ENCODE data around the gene ACTR3.

Gene ACTR3

DNA sequence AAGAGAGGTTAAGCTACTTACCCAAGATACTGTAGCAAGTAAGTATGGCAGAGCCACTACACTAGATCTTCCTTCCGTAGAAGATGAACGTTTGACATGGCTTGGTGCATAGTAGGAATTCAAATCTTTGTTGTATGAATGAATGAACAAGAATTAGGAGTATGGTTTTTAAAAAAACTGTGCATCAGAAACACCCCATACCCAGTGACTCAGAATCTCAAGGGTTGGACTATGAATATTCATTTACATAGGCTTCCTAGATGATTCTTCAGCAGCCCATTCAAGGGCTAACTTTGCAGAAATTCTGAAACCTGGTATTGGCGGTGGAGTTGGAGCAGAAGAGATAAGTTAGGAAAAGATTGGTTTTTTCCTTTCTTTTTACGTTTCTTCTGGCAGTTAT lies 5.4 kb downstream of the ACTR3 start:
- Mint-ChIP-seq H3K36me3 (ENCODE audit: low read depth) (peaks cover 15% of the 10 kb centered on the region), H3K27me3 (ENCODE audit: low read depth, poor library complexity) (no peaks in the 10 kb centered on the region), H3K9me3 (no peaks in the 10 kb centered on the region), H3K4me1 (peaks cover 67% of the 10 kb centered on the region), H3K27ac (no peak overlapping the region), H3K4me3 (no peak overlapping the region)
- DNase-seq = no peak
- TF ChIP-seq, protein P1, sequence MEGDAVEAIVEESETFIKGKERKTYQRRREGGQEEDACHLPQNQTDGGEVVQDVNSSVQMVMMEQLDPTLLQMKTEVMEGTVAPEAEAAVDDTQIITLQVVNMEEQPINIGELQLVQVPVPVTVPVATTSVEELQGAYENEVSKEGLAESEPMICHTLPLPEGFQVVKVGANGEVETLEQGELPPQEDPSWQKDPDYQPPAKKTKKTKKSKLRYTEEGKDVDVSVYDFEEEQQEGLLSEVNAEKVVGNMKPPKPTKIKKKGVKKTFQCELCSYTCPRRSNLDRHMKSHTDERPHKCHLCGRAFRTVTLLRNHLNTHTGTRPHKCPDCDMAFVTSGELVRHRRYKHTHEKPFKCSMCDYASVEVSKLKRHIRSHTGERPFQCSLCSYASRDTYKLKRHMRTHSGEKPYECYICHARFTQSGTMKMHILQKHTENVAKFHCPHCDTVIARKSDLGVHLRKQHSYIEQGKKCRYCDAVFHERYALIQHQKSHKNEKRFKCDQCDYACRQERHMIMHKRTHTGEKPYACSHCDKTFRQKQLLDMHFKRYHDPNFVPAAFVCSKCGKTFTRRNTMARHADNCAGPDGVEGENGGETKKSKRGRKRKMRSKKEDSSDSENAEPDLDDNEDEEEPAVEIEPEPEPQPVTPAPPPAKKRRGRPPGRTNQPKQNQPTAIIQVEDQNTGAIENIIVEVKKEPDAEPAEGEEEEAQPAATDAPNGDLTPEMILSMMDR (IDR thresholded peaks at IDR 0.05) = no peak

DNA sequence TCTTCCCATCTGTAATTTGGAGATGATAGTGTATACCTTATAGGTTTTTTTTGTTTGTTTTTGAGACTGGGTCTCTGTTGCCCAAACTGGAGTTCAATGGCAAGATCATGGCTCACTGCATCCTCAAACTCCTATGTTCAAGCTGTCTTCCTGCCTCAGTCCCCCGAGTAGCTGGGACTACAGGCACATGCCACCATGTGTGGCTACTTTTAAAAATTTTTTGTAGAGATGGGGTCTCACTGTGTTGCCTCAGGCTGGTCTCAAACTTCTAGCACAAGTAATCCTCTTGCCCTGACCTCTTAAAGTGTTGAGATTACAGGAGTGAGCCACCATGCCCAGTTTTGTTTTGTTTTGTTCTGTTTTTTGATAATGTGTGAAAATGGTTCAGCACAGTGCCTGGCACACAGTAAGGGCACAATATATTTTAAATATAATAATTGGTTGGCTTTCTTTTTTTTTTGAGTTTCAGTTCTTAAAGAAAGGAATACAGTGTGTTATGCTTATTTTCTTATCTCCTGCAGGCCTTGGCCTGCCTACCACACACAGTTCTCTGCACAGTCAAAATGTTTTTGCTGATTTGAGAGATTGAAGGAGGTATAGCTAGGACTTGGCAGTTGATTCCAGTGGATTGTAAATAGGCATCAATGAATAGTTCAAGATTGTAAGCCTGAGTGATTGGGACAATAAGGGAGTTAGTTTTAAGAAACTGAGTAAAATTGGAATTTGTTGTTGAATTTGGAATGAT lies 6.1 kb downstream of the ACTR3 start:
- TF ChIP-seq, protein P1 (IDR thresholded peaks at IDR 0.05) = no peak
- no peak for DNase-seq
- Mint-ChIP-seq H3K27me3 (ENCODE audit: low read depth, poor library complexity) (no peaks in the 10 kb centered on the region), H3K27ac (no peak overlapping the region), H3K4me1 (peaks cover 65% of the 10 kb centered on the region), H3K4me3 (no peak overlapping the region), H3K9me3 (no peaks in the 10 kb centered on the region), H3K36me3 (ENCODE audit: low read depth) (peaks cover 20% of the 10 kb centered on the region)

DNA sequence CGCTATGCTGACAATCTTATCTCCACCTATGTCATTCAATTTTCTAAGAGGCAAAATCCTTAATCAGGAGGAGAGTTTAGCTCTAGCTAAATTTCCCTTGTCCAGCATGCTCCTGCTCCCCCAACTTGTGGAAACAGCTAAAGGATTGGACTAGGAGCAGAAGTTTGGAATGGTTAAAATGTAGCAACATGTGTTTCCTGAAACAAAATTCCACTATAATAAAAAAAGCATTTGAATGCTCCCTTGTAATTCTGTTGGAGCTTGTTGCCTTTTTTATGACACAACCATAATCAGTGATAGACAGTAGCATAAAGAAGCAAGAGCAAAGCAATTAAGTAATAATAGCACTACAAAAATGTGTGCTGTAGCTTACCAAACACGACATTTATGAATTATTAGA lies 6.9 kb downstream of the ACTR3 start:
- Mint-ChIP-seq H3K4me3 (no peak overlapping the region), H3K36me3 (ENCODE audit: low read depth) (peaks cover 20% of the 10 kb centered on the region), H3K4me1 (peaks cover 58% of the 10 kb centered on the region), H3K9me3 (no peaks in the 10 kb centered on the region), H3K27ac (no peak overlapping the region), H3K27me3 (ENCODE audit: low read depth, poor library complexity) (no peaks in the 10 kb centered on the region)
- TF ChIP-seq, protein P1 (IDR thresholded peaks at IDR 0.05) = no peak
- no peak for DNase-seq

DNA sequence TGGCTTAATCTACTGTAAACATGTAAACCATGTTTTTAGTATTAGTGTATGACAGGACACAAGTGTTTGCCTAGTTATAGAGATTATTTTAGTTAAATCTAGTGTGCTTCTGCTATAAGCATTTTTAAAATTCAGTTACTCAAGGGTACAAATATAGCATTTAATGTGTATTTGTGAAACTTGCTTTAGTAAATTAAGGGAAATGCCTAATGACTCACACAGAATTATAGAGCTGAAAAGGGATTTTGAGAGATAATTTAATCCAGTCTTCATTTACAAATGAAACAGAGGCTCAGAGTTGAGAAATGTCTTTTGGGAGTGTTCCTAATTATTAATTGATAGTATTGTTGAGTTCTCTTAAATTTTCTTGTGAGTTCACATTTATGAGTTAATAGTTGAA lies 8.2 kb downstream of the ACTR3 start:
- no peak for DNase-seq
- no peak overlapping the region for H3K4me3 Mint-ChIP-seq
- TF ChIP-seq, protein P1 (IDR thresholded peaks at IDR 0.05) = no peak
- H3K9me3 Mint-ChIP-seq = no peaks in the 10 kb centered on the region
- no peak overlapping the region for H3K27ac Mint-ChIP-seq
- H3K27me3 Mint-ChIP-seq (ENCODE audit: low read depth, poor library complexity) = no peaks in the 10 kb centered on the region
- H3K4me1 Mint-ChIP-seq = peaks cover 45% of the 10 kb centered on the region
- H3K36me3 Mint-ChIP-seq (ENCODE audit: low read depth) = peaks cover 26% of the 10 kb centered on the region

DNA sequence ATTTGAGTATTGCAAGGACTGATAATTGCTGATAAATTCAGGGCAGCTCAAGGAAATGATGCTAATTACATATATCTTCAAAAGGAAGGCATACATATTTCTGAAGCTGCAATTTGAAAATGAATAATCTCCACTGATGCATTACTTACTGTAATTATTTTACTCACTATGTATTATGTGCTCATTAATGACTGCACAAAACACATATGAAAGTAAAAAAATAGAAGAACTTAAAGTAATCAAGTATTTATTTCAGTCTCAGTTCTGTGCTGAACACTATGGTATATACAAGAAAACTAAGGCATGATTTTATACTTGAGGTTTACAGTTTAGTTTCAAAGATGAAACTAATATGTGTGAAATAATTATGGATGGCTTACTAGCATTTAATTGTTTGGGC lies 9.3 kb downstream of the ACTR3 start:
- Mint-ChIP-seq H3K27me3 (ENCODE audit: low read depth, poor library complexity) (no peaks in the 10 kb centered on the region), H3K4me1 (peaks cover 34% of the 10 kb centered on the region), H3K9me3 (no peaks in the 10 kb centered on the region), H3K4me3 (no peak overlapping the region), H3K36me3 (ENCODE audit: low read depth) (peaks cover 26% of the 10 kb centered on the region), H3K27ac (no peak overlapping the region)
- TF ChIP-seq, protein P1 (IDR thresholded peaks at IDR 0.05) = no peak
- no peak for DNase-seq

DNA sequence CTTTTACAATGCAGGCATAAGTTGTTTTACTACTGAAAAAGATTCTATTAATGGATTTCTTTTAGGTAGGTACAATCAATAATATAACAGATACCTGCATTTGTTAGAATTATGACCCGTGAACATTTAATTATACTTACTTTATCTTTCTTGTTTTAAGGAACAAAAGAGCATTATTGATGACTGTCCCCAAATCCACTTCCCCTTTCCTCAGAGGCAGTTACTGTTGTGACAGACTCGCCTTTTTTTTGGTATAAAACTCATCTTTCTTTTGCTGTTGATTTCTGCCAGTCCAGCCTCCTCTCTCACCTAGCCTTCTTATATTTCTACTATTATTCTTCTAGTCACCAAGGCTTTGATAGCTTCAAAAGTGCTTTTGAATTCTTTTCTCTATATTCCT lies 12.1 kb downstream of the ACTR3 start:
- peaks cover 27% of the 10 kb centered on the region for H3K9me3 Mint-ChIP-seq
- H3K4me1 Mint-ChIP-seq = peaks cover 7% of the 10 kb centered on the region
- H3K27me3 Mint-ChIP-seq (ENCODE audit: low read depth, poor library complexity) = no peaks in the 10 kb centered on the region
- H3K4me3 Mint-ChIP-seq = no peak overlapping the region
- TF ChIP-seq, protein P1 (IDR thresholded peaks at IDR 0.05) = no peak
- no peak for DNase-seq
- H3K27ac Mint-ChIP-seq = no peak overlapping the region
- peaks cover 54% of the 10 kb centered on the region for H3K36me3 Mint-ChIP-seq (ENCODE audit: low read depth)
